HG02678 (cell line): ENCODE measurements around the gene PCDH9.

Source experiments
- ATAC-seq: cut with Tn5 transposase; IDR thresholded peaks from one replicate; pipeline ENCODE4 v1.9.1; 2021; ENCODE audit warnings: mild to moderate bottlenecking, moderate library complexity; ENCODE audit not compliant: unreplicated experiment

The PCDH9 gene

GRCh38 chr13:67229481-67230403 is at the start of gene PCDH9:
Gene PCDH9, minus strand, starts transcription at chr13:67230336. Its CDS starts 1,896 bp downstream, at chr13:67228440.
- peak; percentile 1 for ATAC-seq

- ATAC-seq: no peak
These were observed 48.1 kb upstream of the PCDH9 start for GRCh38 chr13:67278235-67278634.

GRCh38 chr13:67277581-67277980 is 47.4 kb upstream of the PCDH9 start:
- no peak for ATAC-seq

- no peak for ATAC-seq
These were observed 45.3 kb upstream of the PCDH9 start for GRCh38 chr13:67275351-67275960.

GRCh38 chr13:67273001-67273400 is 42.9 kb upstream of the PCDH9 start:
- no peak for ATAC-seq

GRCh38 chr13:67267136-67267535 is 37.0 kb upstream of the PCDH9 start:
- ATAC-seq: no peak

GRCh38 chr13:67259208-67259607 is 29.1 kb upstream of the PCDH9 start:
- no peak for ATAC-seq

- peak; percentile 84 for ATAC-seq
These were observed 28.3 kb upstream of the PCDH9 start for GRCh38 chr13:67258482-67258881.

- no peak for ATAC-seq
These were observed 8.7 kb upstream of the PCDH9 start for GRCh38 chr13:67238861-67239260.

GRCh38 chr13:67238277-67238859 is 8.2 kb upstream of the PCDH9 start:
- peak; percentile 87 for ATAC-seq

- no peak for ATAC-seq
These were observed 5.1 kb upstream of the PCDH9 start for GRCh38 chr13:67235265-67235664.

- no peak for ATAC-seq
These were observed 2.2 kb upstream of the PCDH9 start for GRCh38 chr13:67232384-67232783.

- ATAC-seq: no peak
These were observed 1.3 kb upstream of the PCDH9 start for GRCh38 chr13:67231289-67232000.

- peak; percentile 95 for ATAC-seq
These were observed 510 bp upstream of the PCDH9 start for GRCh38 chr13:67230404-67231288.

- ATAC-seq: no peak
These were observed 1.2 kb downstream of the PCDH9 start for GRCh38 chr13:67228916-67229315.

GRCh38 chr13:67228031-67228430 is 2.1 kb downstream of the PCDH9 start:
- ATAC-seq: no peak

GRCh38 chr13:67227131-67227983 is 2.8 kb downstream of the PCDH9 start:
- ATAC-seq: no peak

- ATAC-seq: no peak
These were observed 3.4 kb downstream of the PCDH9 start for GRCh38 chr13:67226696-67227095.
